Measurements from ENCODE around the gene TMEM42.
"Not testable (repeated sequence)": the region's sequence is repeated elsewhere in the genome, so short reads cannot be mapped to it uniquely, and the experiment has no call there.

- not testable (repeated sequence) for TF ChIP-seq CTCF, POLR2AphosphoS5, POLR2A (IDR thresholded peaks at IDR 0.05)
Observed at GRCh38 chr3:44821206-44821605, 40.5 kb upstream of the TMEM42 start.

Data from breast epithelium (tissue), 3 donors.